LoVo (cell line): ENCODE results near the gene PDE10A.
"Not testable (repeated sequence)": the region's sequence is repeated elsewhere in the genome, so short reads cannot be mapped to it uniquely, and the experiment has no call there.

Experiments used
- DNase-seq: peaks from one replicate; pipeline ENCODE4 v3.0.0-alpha.2; 2016; ENCODE audit warnings: low spot score

PDE10A gene

GRCh38 chr6:165469483-165469882 lies 193.6 kb downstream of the PDE10A start:
- no peak for DNase-seq

GRCh38 chr6:165468340-165469235 lies 194.5 kb downstream of the PDE10A start:
- no peak for DNase-seq

- not testable (repeated sequence) for DNase-seq
Measured at GRCh38 chr6:165463499-165463898, 199.5 kb downstream of the PDE10A start.

- DNase-seq: not testable (repeated sequence)
Measured at GRCh38 chr6:165459605-165460301, 203.3 kb downstream of the PDE10A start.

- DNase-seq: no peak
Measured at GRCh38 chr6:165458134-165458533, 204.9 kb downstream of the PDE10A start.

GRCh38 chr6:165456286-165456685 lies 206.8 kb downstream of the PDE10A start:
- no peak for DNase-seq

GRCh38 chr6:165455488-165455887 lies 207.6 kb downstream of the PDE10A start:
- no peak for DNase-seq

- DNase-seq: no peak
Measured at GRCh38 chr6:165453395-165453794, 209.6 kb downstream of the PDE10A start.

- no peak for DNase-seq
Measured at GRCh38 chr6:165451838-165452237, 211.2 kb downstream of the PDE10A start.

GRCh38 chr6:165448210-165448609 lies 214.8 kb downstream of the PDE10A start:
- DNase-seq: no peak

- no peak for DNase-seq
Measured at GRCh38 chr6:165447141-165447540, 215.9 kb downstream of the PDE10A start.

- DNase-seq: no peak
Measured at GRCh38 chr6:165446331-165446730, 216.7 kb downstream of the PDE10A start.

GRCh38 chr6:165443462-165443861 lies 219.6 kb downstream of the PDE10A start:
- no peak for DNase-seq

GRCh38 chr6:165441181-165441580 lies 221.9 kb downstream of the PDE10A start:
- no peak for DNase-seq

GRCh38 chr6:165439928-165440554 lies 223.0 kb downstream of the PDE10A start:
- peak; percentile 55 for DNase-seq

- no peak for DNase-seq
Measured at GRCh38 chr6:165426892-165427291, 236.1 kb downstream of the PDE10A start.

- no peak for DNase-seq
Measured at GRCh38 chr6:165422192-165422591, 240.8 kb downstream of the PDE10A start.

- DNase-seq: no peak
Measured at GRCh38 chr6:165417278-165417865, 245.7 kb downstream of the PDE10A start.

GRCh38 chr6:165404697-165405096 lies 258.3 kb downstream of the PDE10A start:
- no peak for DNase-seq

- no peak for DNase-seq
Measured at GRCh38 chr6:165404296-165404695, 258.7 kb downstream of the PDE10A start.

- DNase-seq: no peak
Measured at GRCh38 chr6:165403006-165403595, 259.9 kb downstream of the PDE10A start.

- no peak for DNase-seq
Measured at GRCh38 chr6:165401092-165401491, 261.9 kb downstream of the PDE10A start.
